ENCODE results near the gene CFAP97D2.

Gene CFAP97D2

DNA sequence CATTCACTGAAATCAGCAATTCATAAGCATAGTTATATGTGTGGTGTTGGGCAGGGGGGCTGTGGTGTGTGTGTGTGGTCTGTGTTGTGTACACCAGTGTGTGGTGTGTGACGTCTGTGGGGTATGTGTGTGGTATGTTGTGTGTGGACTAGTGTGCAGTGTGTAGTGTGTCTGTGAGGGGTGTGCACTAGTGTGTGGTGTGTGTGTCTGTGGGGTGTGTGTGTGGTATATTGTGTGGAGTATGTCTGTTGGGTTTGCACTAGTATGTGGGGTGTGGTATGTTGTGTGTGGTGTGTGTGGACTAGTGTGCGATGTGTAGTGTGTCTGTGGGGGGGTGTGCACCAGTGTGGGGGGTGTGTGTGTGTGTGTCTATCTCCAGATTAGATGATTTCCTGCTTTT, 48.5 kb downstream of the CFAP97D2 start:
- no peaks in the 10 kb centered on the region for H3K27me3 ChIP-seq
- no peaks in the 10 kb centered on the region for H4K20me1 ChIP-seq
- H3K27ac ChIP-seq, result no peak overlapping the region
- no peak overlapping the region for H3K9ac ChIP-seq
- H3K9me3 ChIP-seq (replicated peaks in 1 of 11), result no peaks in the 10 kb centered on the region
- H3K4me3 ChIP-seq, result no peak overlapping the region
- H3K4me2 ChIP-seq, result no peak overlapping the region
- no peaks in the 10 kb centered on the region for H3K36me3 ChIP-seq
- TF ChIP-seq Cebpa-rat (IDR thresholded peaks at IDR 0.05), result no peak
- H3K4me1 ChIP-seq, result peaks cover 22 to 58% (median 39%) of the 10 kb centered on the region in 10 experiments

DNA sequence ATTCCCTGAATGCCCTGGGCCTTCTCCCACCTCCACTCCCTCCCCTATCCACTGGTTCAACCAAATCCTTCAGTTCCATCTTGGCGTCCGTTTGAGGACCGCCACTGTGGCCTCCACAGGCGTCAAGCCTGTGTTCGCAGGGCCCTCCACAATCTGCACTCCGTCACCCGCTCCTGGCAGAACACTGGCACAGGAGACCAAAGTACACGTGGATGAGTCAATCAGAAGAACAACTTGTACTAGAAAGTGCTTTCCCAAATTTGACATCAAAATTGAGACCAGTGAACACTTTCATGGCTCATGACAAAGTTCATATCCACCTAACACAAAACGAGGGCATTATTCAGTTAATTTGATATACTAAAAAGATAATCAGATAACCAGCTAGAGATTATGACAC, 49.1 kb downstream of the CFAP97D2 start:
- Histone ChIP-seq H3K9ac (no peak overlapping the region; a peak in 1 of 22 replicates), H4K20me1 (no peaks in the 10 kb centered on the region), H3K27ac (no peak overlapping the region), H3K9me3 (replicated peaks in 1 of 11) (no peaks in the 10 kb centered on the region), H3K4me1 (peaks cover 16 to 51% (median 33%) of the 10 kb centered on the region in 10 experiments), H3K4me2 (no peak overlapping the region), H3K36me3 (no peaks in the 10 kb centered on the region), H3K27me3 (no peaks in the 10 kb centered on the region), H3K4me3 (no peak overlapping the region)
- no peak for TF ChIP-seq Cebpa-rat (IDR thresholded peaks at IDR 0.05)

DNA sequence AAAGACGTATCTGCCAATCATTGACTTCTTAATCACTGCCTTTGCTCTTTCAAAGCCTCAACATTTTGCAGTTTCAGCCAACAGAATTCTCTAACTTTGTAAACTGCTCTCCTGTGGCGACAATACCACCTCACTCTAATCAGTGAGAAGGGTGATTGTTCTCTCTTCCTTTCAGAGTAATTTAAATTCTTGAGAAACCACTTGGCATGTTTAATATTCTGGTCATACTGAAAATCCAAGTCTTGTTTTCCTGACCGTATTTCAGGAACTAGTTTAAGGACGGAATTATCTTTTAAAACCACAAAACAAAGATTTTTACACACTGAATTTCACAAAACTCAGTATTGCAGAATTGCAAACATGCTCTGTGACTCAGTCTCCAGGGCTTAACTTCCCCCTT, 50.4 kb downstream of the CFAP97D2 start:
- H3K9ac ChIP-seq, result no peak overlapping the region
- H3K36me3 ChIP-seq, result no peaks in the 10 kb centered on the region
- H3K4me3 ChIP-seq, result no peak overlapping the region
- TF ChIP-seq Cebpa-rat (IDR thresholded peaks at IDR 0.05), result no peak
- no peak overlapping the region for H3K27ac ChIP-seq
- H4K20me1 ChIP-seq, result no peaks in the 10 kb centered on the region
- H3K4me1 ChIP-seq, result peaks cover 16 to 38% (median 28%) of the 10 kb centered on the region in 10 experiments
- H3K4me2 ChIP-seq, result peak overlapping the region in 4 of 11 experiments; percentile 31 to 50 (median 41); a peak in 8 of 22 replicates
- no peaks in the 10 kb centered on the region for H3K27me3 ChIP-seq
- no peaks in the 10 kb centered on the region for H3K9me3 ChIP-seq (replicated peaks in 1 of 11)

DNA sequence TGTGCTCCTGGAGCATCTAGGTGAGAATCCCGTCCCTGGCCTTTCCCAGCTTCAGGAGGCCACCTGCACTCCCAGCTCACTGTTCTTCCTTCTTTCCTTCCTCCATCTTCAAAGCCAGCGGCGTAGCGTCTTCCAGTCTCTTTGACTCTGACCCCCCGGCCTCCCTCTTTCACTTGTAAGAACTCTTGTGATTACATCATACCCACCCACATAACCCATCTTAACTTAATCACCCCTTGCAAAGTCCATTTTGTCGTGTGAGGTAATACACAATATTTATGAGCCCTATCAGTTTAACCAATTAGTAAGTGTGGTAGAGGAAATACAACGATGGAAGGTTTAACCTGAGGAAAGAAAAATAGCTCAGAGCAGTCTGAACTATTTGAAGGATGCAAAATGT, 51.1 kb downstream of the CFAP97D2 start:
- Histone ChIP-seq H3K4me3 (no peak overlapping the region), H3K27ac (no peak overlapping the region), H3K36me3 (no peaks in the 10 kb centered on the region), H3K9ac (no peak overlapping the region), H3K4me1 (peaks cover 16 to 36% (median 23%) of the 10 kb centered on the region in 10 experiments), H3K9me3 (replicated peaks in 1 of 11) (no peaks in the 10 kb centered on the region), H4K20me1 (no peaks in the 10 kb centered on the region), H3K27me3 (no peaks in the 10 kb centered on the region), H3K4me2 (peak overlapping the region in 4 of 11 experiments; percentile 31 to 50 (median 41); a peak in 8 of 22 replicates)
- TF ChIP-seq Cebpa-rat (IDR thresholded peaks at IDR 0.05), result peak in 1 of 11 experiments; percentile 19; a peak in 1 of 22 replicates

DNA sequence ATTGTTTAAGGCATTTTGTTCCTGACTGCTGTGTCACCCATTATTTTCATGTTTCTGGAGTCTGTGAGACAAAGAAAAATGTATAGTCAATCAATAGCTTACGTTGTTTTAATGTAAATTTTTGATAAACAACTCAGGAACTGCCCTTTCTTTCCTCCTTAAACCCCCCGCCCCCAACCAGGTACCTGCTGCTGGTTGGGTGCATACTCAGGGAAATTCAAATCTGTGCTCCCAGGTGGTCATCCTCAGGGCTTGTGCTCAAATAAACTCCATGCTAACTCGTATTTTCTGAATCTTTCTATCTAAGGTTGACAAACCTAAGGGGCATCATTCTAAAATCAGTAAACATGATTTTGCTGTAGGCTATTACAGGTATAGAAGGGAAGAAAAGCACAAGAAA, 51.5 kb downstream of the CFAP97D2 start:
- H3K4me3 ChIP-seq, result no peak overlapping the region
- H4K20me1 ChIP-seq, result peaks cover 0 to 3% (median under 1%) of the 10 kb centered on the region in 11 experiments; a peak in 5 of 22 replicates
- H3K4me2 ChIP-seq, result no peak overlapping the region
- peaks cover 17 to 35% (median 24%) of the 10 kb centered on the region in 10 experiments for H3K4me1 ChIP-seq
- H3K27me3 ChIP-seq, result no peaks in the 10 kb centered on the region
- H3K9me3 ChIP-seq (replicated peaks in 1 of 11), result no peaks in the 10 kb centered on the region
- TF ChIP-seq Cebpa-rat (IDR thresholded peaks at IDR 0.05), result no peak
- H3K36me3 ChIP-seq, result no peaks in the 10 kb centered on the region
- no peak overlapping the region for H3K27ac ChIP-seq
- H3K9ac ChIP-seq, result no peak overlapping the region

DNA sequence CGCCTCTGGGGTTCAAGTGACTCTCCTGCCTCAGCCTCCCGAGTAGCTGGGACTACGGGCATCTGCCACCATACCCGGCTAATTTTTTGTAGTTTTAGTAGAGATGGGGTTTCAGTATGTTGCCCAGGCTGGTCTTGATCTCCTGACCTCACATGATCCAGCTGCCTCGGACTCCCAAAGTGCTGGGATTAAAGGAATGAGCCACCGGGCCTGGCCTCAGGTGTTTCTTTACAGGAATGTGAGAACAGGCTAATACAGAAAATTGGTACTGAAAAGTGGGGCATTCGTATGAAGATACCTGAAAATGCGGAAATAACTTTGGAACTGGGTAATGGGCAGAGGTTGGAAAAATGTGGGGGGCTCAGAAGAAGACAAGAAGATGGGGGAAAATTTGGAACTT, 52.8 kb downstream of the CFAP97D2 start:
- Histone ChIP-seq H4K20me1 (peaks cover 0 to 13% (median 9%) of the 10 kb centered on the region in 11 experiments; a peak in 11 of 22 replicates), H3K4me3 (no peak overlapping the region), H3K4me2 (no peak overlapping the region), H3K27me3 (no peaks in the 10 kb centered on the region), H3K9ac (no peak overlapping the region), H3K4me1 (peaks cover 12 to 35% (median 18%) of the 10 kb centered on the region in 10 experiments), H3K36me3 (peaks cover 3 to 6% (median 4%) of the 10 kb centered on the region in 11 experiments; a peak in 20 of 22 replicates), H3K27ac (no peak overlapping the region), H3K9me3 (replicated peaks in 1 of 11) (no peaks in the 10 kb centered on the region)
- TF ChIP-seq Cebpa-rat (IDR thresholded peaks at IDR 0.05), result no peak

DNA sequence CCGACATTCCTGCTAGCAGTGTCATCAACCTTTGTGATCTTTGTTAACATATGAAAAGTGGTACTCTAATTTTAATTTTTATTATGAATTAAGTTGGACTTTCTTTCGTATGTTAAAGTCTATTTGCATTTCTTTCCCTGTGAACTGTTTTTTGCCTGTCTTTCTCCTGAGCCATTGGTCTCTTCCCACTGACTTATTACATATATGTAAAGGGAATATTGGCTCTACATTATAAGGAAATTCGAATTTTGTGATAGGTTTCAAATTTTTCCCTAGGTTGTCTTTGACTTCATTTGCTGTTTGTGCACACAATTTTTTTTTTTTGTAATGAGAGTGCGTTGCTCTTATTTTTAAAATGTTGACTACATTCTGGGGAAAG, 55.2 kb downstream of the CFAP97D2 start:
- peak overlapping the region in 10 of 11 experiments; percentile 79 to 90 (median 86); a peak in 20 of 22 replicates for H3K27ac ChIP-seq
- H3K9ac ChIP-seq, result peak overlapping the region; percentile 84 to 93 (median 91); a peak in 17 of 22 replicates
- H3K4me2 ChIP-seq, result peak overlapping the region; percentile 70 to 99 (median 93)

DNA sequence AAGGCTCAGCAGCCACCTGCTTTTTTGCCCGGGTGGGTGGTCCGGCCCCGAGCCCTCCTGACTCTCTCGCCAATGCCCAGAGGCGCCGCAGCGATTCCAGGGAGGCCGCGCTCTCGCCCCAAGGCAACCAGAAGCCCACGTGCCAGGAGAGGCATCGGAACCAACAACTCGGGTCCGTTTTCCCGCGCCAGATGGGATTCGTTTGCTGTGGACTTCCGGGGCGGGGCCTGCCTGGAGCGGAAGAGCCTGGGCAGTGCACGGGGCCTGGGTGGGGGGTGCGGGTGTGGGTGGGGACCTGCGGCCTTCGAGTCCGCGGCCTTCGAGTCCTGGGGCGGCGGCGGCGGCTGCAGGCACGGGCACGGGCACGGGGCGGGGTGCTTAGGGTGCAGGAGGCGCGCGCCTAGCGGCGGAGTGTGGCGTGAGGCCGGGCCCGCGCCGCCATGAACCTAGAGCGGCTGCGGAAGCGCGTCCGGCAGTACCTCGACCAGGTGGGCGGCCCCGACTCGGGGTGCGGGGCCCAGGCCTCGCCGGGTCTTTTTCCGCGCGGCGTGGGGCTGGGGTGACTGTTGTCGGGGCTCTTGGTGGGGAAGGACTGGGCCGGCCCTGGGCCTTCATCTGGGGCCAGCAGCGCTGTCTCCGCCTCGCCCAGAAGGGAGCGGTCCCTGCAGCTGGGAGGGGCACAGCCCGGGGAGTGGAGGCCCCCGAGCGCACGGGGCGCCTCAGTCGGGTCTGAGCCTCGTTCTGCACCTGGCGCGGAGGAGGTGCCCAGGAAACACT, 55.8 kb downstream of the CFAP97D2 start, which contains the start of gene CDC16:
TSS of gene CDC16 (plus strand) at position 253 of the 777 bp plus-strand sequence. CDS start at position 441, 188 bp downstream.
- TF ChIP-seq Cebpa-rat (IDR thresholded peaks at IDR 0.05), result no peak
- peaks cover 0 to 32% (median 22%) of the 10 kb centered on the region in 11 experiments; a peak in 15 of 22 replicates for H4K20me1 ChIP-seq
- peak within 1 kb of the TSS; percentile 89 to 100 (median 93) for H3K4me2 ChIP-seq
- peaks cover 10 to 30% (median 17%) of the 10 kb centered on the region in 10 experiments for H3K4me1 ChIP-seq
- H3K27me3 ChIP-seq, result no peaks in the 10 kb centered on the region
- H3K9ac ChIP-seq, result peak within 1 kb of the TSS; percentile 84 to 93 (median 91)
- H3K36me3 ChIP-seq, result peaks cover 32 to 35% (median 34%) of the 10 kb centered on the region in 11 experiments
- H3K4me3 ChIP-seq, result peak within 1 kb of the TSS; percentile 72 to 97 (median 93)
- H3K27ac ChIP-seq, result peak within 1 kb of the TSS; percentile 79 to 90 (median 86); a peak in 21 of 22 replicates
- H3K9me3 ChIP-seq (replicated peaks in 1 of 11), result no peaks in the 10 kb centered on the region

More for the DNA sequence above, 55.2 kb downstream of the CFAP97D2 start:
- peaks cover 10 to 36% (median 20%) of the 10 kb centered on the region in 10 experiments for H3K4me1 ChIP-seq
- no peaks in the 10 kb centered on the region for H3K27me3 ChIP-seq
- TF ChIP-seq Cebpa-rat (IDR thresholded peaks at IDR 0.05), result no peak
- H4K20me1 ChIP-seq, result peaks cover 0 to 32% (median 17%) of the 10 kb centered on the region in 11 experiments; a peak in 14 of 22 replicates
- H3K4me3 ChIP-seq, result peak overlapping the region; percentile 72 to 97 (median 93); a peak in 19 of 20 replicates
- no peaks in the 10 kb centered on the region for H3K9me3 ChIP-seq (replicated peaks in 1 of 11)
- peaks cover 26 to 29% (median 28%) of the 10 kb centered on the region in 11 experiments for H3K36me3 ChIP-seq

DNA sequence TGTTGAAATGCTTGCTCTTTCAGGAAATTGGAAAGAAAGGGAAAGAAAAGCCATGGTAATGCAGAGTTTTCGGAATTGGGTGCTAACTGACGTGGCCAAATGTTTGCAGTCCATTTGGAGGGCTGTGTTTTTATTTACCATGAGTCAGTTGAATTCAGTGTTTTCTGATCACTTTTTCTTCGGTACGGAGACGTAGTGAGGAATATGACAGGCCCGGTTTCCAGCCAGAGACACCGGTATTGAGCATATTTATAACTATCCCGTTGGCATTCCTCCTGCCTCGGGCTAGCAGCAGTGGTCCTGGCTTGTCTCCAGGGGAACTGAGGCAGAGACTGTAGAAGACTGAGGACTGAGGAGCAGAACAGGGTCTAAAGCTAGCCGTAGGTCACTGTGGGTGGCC, 56.6 kb downstream of the CFAP97D2 start:
- H4K20me1 ChIP-seq, result peaks cover 0 to 35% (median 22%) of the 10 kb centered on the region in 11 experiments; a peak in 15 of 22 replicates
- peak overlapping the region; percentile 84 to 93 (median 91) for H3K9ac ChIP-seq
- no peak for TF ChIP-seq Cebpa-rat (IDR thresholded peaks at IDR 0.05)
- H3K4me2 ChIP-seq, result peak overlapping the region; percentile 89 to 100 (median 93)
- H3K27me3 ChIP-seq, result no peaks in the 10 kb centered on the region
- H3K4me1 ChIP-seq, result peaks cover 9 to 24% (median 16%) of the 10 kb centered on the region in 10 experiments
- peak overlapping the region; percentile 72 to 97 (median 93) for H3K4me3 ChIP-seq
- H3K9me3 ChIP-seq (replicated peaks in 1 of 11), result no peaks in the 10 kb centered on the region
- H3K27ac ChIP-seq, result peak overlapping the region; percentile 79 to 90 (median 86); a peak in 14 of 22 replicates
- H3K36me3 ChIP-seq, result peaks cover 41 to 44% (median 42%) of the 10 kb centered on the region in 11 experiments

Measured in BLaER1 treated with 17β-estradiol and CSF1 and Interleukin-3, amounts not matched to agents 10 nM and 100 nM (cell line).